GM23338 (cell line): ENCODE results near the gene TEX36.

Experiments used
- EZH2 ChIP-seq: fragments of 200-600 bp; sonication (generic); IDR thresholded peaks from one replicate; pipeline ENCODE4 v1.8.0; 2017; ENCODE audit warnings: antibody characterized with exemption, mild to moderate bottlenecking, low read depth; ENCODE audit not compliant: unreplicated experiment
- POLR2AphosphoS5 ChIP-seq: IDR thresholded peaks from 2 replicates; pipeline ENCODE4 v1.6.1; 2016; ENCODE audit warnings: antibody characterized with exemption, low read depth
- ZNF462 ChIP-seq: fragments of 250-450 bp; sonication (Bioruptor Pico); IDR thresholded peaks from 2 replicates; pipeline ENCODE4 v1.5.0; 2020; ENCODE audit warnings: mild to moderate bottlenecking, moderate library complexity
- TF ChIP-seq, protein P1 (sequence below), 2 experiments: fragments of 200-600 bp in 1 of 2; sonication (generic) in 1 of 2; conservative IDR thresholded peaks; 2 replicates each; pipeline versions ENCODE4 v1.5.1 to v1.6.1; 2016 to 2017; ENCODE audit warnings: antibody characterized with exemption in 2 of 2, low read depth in 2 of 2, mild to moderate bottlenecking in 2 of 2, moderate library complexity in 1 of 2
- TF ChIP-seq, protein P2 (sequence below): IDR thresholded peaks from one replicate; pipeline ENCODE4 v1.6.1; 2018; ENCODE audit warnings: antibody characterized with exemption; ENCODE audit not compliant: unreplicated experiment

- TF ChIP-seq, protein P1, sequence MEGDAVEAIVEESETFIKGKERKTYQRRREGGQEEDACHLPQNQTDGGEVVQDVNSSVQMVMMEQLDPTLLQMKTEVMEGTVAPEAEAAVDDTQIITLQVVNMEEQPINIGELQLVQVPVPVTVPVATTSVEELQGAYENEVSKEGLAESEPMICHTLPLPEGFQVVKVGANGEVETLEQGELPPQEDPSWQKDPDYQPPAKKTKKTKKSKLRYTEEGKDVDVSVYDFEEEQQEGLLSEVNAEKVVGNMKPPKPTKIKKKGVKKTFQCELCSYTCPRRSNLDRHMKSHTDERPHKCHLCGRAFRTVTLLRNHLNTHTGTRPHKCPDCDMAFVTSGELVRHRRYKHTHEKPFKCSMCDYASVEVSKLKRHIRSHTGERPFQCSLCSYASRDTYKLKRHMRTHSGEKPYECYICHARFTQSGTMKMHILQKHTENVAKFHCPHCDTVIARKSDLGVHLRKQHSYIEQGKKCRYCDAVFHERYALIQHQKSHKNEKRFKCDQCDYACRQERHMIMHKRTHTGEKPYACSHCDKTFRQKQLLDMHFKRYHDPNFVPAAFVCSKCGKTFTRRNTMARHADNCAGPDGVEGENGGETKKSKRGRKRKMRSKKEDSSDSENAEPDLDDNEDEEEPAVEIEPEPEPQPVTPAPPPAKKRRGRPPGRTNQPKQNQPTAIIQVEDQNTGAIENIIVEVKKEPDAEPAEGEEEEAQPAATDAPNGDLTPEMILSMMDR (conservative IDR thresholded peaks at IDR 0.05; ENCODE audit: low read depth in 2 of 2) = no peak
- TF ChIP-seq POLR2AphosphoS5 (no peak), ZNF462 (no peak), EZH2 (no peak)
- TF ChIP-seq, protein P2, sequence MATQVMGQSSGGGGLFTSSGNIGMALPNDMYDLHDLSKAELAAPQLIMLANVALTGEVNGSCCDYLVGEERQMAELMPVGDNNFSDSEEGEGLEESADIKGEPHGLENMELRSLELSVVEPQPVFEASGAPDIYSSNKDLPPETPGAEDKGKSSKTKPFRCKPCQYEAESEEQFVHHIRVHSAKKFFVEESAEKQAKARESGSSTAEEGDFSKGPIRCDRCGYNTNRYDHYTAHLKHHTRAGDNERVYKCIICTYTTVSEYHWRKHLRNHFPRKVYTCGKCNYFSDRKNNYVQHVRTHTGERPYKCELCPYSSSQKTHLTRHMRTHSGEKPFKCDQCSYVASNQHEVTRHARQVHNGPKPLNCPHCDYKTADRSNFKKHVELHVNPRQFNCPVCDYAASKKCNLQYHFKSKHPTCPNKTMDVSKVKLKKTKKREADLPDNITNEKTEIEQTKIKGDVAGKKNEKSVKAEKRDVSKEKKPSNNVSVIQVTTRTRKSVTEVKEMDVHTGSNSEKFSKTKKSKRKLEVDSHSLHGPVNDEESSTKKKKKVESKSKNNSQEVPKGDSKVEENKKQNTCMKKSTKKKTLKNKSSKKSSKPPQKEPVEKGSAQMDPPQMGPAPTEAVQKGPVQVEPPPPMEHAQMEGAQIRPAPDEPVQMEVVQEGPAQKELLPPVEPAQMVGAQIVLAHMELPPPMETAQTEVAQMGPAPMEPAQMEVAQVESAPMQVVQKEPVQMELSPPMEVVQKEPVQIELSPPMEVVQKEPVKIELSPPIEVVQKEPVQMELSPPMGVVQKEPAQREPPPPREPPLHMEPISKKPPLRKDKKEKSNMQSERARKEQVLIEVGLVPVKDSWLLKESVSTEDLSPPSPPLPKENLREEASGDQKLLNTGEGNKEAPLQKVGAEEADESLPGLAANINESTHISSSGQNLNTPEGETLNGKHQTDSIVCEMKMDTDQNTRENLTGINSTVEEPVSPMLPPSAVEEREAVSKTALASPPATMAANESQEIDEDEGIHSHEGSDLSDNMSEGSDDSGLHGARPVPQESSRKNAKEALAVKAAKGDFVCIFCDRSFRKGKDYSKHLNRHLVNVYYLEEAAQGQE = no peak
These were observed 71.2 kb downstream of the TEX36 start for GRCh38 chr10:125611756-125612155.
